ENCODE results near the gene BOK.
"Not testable (repeated sequence)": the region's sequence is repeated elsewhere in the genome, so short reads cannot be mapped to it uniquely, and the experiment has no call there.

Gene BOK

DNA sequence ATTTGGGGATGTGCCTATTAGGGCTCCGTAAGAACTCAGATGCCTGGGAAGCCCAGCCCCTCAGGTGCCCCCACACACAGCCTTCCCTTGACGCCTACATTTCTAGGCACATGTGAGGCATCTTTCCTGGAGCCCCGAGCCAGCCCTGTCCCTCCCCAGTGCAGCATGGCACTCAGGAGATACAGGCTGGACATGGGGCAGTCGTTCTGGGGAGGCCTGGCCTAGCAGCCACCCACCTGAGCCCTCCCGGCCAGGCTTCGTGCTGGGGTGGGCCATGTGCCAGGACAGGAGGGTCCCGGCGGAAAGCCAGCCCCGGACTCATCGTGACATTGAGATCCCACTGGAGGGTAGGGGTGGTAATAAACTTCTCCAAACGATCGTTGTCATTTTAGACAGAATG lies 15.2 kb downstream of the BOK start:
- DNase-seq (ENCODE audit: low spot score), result no peak

DNA sequence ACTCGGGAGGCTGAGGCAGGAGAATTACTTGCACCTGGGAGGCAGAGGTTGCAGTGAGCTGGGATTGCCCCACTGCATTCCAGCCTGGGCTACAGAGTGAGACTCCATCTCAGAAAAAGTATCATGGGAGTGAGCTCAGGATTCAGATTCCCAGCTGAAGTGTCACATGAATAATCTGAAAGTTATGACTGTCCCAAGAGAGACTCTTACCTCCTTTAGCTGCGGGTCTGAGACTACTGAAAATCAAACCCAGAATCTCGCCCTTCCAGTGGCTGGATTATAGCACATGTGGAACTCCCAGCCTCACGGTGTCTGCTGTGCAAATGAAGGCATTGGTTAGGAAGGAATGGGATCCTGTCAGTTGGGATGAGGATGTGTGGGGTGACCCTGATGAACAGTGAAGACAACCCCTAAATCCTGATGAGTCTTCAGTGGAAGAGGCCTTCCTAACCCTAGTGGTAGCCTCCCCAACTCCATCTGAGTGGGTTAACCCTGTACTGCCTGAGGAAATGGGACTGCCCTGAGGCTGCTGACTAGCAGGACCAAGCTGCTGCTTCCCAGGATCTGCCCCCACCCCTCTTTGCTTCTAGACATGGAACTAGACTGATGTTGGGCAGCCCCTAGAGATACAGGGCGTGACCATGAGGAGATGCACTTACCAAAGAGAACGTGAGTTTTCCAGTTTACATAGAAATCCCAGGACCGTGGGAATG lies 16.5 kb downstream of the BOK start:
- DNase-seq (ENCODE audit: low spot score), result no peak

DNA sequence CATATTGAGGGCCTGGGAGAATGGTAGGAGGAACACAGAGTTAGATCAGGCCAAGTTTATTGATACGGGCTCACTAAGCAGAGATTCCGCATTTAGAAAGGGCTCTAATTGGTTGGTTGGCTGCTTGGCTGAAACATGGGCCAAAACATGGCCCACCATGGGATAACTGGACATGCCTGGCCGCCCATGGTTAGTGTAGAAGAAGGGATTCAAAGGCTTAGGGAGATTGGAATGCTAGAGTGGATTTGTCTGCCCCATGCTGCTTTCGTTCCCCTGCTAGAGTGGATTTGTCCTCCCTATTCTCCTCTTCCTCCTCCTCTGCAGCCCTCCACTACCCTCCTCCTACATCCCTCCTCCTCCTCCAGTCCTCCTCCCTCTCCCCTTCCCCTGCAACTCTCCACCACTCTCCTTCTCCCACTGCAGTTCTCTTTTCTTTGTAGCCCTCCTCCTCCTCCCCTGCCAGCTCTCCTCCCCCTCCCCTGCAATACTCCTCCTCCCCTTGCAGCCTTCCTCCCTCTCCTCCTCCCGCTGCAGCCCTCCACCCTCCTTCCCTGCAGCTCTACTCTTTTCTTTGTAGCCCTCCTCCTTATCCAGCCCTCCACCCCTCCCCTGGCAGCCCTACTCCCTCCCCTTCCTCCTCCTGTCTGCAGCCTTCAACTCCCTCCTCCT lies 17.2 kb downstream of the BOK start:
- no peak for DNase-seq (ENCODE audit: low spot score)

DNA sequence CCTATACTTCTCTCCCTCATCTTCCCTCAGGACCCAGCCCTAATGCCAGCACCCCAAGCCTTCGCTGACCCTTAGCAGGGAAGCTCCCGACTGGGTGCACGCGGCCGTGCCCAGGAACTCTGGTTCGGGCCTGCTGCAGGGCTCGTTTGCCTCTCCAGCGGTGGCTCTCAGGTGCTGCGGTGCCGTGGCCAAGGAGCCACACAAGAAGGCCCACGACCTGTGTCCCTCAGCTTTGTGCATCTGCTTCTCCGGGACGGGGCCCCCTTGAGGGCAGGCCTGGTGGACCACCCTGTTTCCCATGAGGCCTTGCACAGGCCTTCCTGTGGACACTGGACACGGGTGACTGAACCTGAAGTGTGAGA lies 17.7 kb downstream of the BOK start:
- DNase-seq (ENCODE audit: low spot score), result no peak

DNA sequence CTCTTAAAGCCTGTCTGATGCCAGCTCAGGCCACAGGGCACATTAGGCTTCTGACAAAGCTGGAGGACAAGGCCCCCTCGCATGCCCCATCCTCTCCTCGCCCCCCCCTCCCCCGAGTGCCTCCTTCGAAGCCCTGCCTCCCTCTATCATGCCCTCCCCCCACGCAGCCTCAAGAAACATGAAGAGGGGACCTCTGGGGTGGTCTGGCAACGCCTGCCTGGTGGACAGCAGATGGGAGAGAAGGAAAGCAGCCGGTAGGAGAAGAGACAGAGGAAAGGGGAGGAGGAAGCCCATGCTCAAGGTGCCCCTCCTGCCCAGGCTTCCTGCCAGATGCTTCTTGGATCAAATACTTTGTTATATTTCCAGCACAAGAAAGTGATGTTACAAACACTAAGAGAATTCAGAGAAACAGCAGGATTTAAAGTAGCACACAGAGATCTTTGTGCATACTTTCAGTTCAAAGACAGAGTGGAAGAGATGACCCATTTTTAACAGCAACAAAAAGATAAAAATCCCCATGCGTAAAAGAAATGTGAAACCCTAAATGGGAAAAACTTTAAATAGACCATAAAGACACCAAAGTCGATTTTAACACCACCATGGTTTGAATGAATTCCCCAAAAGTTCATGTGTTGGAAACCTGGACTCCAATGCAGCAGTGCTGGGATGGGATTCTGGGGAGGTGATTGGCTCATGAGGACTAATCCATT lies 19.0 kb downstream of the BOK start:
- peak; percentile 57 for DNase-seq (ENCODE audit: low spot score)

DNA sequence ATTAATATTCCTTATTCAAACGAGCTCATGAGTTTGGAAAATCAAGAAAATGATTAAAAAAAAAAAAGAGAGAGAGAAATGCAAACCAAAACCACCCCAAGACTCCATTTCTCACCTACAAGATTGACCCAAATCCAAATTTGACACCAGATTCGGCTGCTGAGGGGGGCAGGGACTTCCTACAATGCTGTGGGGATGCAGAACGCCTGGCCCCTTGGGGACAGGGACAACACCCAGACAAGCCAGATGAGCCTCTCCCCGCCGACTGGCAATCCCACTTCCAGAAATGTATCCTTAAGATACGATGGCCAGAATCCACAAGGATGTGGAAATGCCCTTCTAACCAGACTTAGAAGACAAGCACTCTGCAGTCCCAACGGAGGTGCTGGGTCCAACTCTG lies 20.7 kb downstream of the BOK start:
- DNase-seq (ENCODE audit: low spot score), result no peak

DNA sequence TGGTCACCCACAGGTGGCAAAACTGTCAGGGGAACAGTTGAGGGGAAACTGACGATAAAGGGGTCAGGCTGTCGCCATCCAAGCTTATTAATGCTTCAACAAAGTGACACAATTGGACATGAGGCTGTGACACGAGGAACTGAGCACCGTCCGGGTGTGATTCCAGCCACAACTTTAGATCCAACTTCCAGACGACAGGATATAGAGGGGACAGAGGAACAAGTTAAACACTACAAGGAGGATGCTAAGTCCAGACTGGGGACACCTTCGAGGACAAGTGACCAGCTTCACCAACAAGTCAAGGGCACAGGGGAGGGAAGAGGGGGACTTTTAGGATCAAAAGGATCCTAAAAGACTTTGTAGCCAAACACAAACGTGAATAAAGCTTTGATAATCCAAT lies 23.8 kb downstream of the BOK start:
- no peak for DNase-seq (ENCODE audit: low spot score)

DNA sequence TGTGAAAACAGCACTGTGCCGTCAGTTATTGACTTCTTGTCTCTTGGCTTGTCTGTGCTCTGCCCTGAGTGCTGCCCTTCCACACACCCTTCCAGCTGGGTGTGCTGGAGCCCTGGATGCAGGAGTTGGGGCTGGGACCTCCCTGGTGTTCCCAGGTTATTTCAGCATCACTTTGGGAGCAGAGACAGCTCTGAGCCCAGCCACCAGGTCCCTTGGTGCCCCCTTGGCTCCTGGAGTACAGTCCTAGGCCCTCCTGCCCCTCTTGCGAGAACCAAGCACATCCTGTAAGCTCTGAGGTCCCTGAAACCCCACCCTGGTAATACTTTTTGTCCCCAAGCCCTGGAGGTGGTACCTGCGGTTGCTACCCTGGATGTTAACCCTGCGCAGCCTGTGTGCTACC lies 24.3 kb downstream of the BOK start:
- no peak for DNase-seq (ENCODE audit: low spot score)

DNA sequence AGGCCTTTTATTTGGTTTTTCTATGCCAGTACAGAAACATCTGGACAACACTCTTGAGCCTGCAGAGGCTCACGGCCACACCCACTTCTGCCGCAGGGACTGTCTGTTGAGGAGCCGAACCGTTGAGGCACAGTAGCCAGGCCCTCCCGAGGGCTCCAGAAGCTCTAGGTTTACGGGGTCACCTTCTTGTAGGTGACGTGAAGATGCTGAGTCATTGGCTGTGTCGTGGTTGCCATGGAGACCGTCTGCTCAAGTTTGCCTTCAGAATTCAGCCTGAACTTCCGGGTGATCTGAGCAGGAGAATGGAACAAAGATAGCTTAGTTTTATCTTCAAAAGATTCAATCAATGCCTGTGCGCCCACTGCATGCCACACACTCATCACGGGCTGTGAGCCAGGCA lies 25.9 kb downstream of the BOK start:
- no peak for DNase-seq (ENCODE audit: low spot score)

DNA sequence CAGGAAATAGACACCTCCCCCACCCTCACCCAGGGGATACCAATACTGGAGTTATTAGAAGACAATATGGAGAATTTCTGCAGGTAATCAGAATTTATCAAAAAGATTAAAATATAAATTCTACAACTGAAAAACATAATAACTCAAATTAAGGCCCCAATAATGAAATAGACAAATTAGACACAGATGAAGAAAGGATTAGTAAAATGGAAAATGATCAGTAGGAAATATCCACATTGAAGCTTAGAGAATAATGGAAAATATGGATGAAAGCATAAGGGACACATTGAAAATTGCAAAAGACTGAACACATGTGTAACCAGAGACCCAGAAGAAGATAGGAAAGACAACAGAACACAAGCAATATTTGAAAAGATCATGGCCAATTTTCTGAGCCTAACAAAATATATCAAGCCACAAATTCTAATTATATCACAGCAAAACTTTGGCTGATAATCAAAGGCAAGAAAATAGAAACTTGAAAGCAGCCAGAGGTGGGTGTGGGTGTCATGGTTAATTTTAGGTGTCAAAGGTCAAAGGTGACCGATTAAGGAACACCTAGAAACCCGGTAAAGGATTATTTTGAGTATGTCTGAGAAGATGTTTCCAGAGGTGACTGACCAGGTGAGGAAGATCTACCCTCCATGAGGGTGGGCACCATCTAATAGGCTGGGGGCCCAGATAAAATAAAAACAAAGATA lies 28.2 kb downstream of the BOK start:
- no peak for DNase-seq (ENCODE audit: low spot score)

DNA sequence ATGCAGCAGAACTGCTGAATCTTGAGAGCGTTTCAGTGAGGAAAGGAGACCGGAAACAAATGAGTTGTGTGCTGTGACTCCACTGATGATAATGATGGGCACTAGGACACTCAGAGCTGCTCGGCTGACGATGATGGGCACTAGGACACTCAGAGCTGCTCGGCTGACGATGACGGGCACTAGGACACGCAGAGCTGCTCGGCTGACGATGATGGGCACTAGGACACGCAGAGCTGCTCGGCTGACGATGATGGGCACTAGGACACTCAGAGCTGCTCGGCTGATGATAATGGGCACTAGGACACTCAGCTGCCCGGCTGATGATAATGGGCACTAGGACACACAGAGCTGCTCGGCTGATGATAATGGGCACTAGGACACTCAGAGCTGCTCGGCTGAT lies 31.3 kb downstream of the BOK start:
- not testable (repeated sequence) for DNase-seq (ENCODE audit: low spot score)

DNA sequence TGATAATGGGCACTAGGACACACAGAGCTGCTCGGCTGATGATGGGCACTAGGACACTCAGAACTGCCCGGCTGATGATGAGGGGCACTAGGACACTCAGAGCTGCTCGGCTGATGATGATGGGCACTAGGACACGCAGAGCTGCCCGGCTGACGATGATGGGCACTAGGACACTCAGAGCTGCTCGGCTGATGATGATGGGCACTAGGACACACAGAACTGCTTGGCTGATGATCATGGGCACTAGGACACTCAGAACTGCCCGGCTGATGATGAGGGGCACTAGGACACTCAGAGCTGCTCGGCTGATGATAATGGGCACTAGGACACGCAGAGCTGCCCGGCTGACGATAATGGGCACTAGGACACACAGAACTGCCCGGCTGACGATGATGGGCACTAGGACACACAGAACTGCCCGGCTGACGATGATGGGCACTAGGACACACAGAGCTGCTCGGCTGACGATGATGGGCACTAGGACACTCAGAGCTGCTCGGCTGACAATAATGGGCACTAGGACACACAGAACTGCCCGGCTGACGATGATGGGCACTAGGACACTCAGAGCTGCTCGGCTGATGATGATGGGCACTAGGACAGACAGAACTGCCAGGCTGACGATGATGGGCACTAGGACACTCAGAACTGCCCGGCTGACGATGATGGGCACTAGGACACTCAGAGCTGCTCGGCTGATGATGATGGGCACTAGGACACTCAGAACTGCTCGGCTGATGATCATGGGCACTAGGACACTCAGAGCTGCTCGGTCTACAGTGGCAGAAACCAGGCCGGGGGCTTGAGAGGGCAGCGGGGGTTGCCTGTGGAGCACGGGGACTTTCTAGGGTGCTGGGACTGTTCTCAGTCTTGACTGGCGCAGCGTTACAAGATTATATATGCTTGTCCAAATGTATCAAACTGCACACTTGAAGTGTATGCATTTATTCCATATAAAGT lies 32.2 kb downstream of the BOK start:
- DNase-seq (ENCODE audit: low spot score), result not testable (repeated sequence)

DNA sequence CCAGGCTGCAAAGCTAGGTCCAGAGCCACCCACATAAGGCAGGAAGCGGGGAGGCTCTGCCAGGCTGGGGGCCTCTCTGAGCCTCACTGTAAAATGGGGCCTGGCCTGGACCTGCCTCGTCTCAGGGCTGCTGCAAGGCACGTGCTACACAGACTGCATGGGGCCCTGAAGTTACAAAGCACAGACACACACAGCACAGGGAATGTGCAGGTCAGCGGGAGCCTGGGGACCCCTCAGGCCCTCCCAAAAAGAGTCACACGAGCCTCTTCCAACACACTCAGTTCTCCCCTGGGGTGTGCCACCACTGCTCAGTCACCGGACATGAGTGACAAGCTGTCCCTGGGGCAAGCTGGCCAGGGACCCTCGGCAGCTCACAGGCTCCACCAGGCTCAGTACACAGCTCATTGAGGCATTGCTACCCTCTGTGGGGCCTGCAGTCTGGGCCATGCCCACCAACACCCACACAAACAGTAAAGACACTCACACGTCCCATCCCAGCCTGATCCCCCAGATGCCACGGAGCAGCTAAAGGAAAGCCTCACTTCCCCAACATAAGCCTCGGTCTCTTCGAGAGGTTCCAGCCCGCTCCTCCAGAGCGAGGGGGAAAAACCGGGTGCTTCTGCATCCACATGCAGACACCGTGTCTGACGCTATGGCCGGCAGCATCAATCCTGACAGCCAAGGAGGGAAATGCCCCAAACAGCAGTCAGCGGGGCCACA lies 33.7 kb downstream of the BOK start:
- DNase-seq (ENCODE audit: low spot score), result no peak

DNA sequence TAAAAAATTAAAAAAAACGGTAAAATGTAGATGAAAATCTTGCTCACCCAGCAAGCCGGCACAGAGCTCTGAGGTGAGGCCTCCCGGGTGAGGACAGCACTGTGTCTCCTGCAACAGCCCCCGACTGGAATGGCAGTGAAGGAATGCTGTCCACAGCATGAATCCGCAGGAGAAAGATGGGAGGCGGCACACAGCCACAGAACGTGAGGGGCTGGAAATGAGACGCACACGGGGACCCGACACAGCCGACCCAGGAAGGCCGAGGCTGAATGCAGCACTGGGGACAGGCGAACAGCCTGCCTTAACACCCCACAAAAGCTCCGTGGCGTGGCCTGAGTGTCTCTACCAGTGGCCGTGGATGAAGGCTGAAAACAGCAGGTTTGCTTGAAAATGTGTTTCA lies 34.7 kb downstream of the BOK start:
- DNase-seq (ENCODE audit: low spot score), result no peak

DNA sequence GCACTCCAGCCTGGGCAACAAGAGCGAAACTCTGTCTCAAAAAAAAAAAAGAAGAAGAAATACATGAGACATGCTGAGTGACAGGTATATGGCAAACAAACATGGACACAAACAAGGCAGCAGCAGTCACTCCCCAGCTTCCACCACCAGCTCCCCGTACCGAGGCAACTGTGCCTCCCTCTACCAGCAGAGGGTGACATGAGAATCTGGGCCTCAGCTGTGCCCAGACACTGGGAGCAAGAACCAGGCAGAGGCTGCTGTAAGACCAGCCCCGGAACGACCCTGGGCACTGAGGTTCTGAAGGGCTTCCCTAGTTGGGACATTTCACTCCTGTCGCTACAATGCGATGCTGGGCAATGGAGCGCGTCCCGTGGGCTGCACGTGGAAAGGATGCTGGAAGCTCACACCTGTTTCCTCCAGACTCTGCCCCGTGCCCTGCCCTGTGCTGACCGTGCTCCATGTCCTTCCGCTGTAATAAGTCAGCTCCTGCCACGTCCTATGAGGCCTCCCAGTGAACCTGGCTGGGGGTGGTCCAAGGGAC lies 37.1 kb downstream of the BOK start:
- no peak for DNase-seq (ENCODE audit: low spot score)

DNA sequence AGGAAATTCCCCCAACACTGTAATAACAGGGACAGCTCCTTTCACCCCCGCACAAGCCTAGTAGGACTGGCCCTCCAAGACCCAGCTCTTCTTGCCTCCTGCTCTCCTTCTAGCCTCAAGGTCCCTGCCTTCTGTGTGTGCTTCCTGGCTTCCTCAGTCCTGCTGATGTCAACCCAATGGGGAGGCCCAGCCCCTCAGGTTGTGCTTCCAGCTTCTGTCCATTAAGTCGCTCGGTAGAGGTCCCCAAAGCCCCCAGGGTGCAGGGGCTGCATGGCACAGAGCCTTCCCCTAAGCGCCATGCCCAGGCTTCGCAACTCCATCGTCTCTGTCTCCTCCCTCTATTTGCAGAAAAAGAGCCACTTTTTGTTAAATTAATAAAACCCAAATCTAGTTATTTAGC lies 39.0 kb downstream of the BOK start:
- DNase-seq (ENCODE audit: low spot score), result no peak

DNA sequence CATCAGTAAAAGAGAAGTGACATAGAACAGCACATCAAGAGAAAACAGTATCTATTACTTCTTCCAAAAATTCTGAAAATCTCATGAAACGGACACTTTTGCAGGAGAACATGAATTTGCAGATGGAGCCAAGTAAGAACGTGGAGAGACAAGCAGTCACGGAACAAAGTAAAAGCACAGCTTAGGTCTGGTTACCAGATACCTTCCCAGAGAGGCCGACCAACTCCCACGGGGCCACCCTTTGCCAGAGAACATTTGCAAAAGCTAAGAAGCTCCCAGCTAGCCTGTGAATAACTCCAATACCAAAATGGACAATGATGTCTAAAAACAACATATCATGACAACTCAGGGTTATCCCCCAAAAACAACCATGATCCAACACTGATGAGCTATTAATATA lies 39.5 kb downstream of the BOK start:
- DNase-seq (ENCODE audit: low spot score), result no peak

DNA sequence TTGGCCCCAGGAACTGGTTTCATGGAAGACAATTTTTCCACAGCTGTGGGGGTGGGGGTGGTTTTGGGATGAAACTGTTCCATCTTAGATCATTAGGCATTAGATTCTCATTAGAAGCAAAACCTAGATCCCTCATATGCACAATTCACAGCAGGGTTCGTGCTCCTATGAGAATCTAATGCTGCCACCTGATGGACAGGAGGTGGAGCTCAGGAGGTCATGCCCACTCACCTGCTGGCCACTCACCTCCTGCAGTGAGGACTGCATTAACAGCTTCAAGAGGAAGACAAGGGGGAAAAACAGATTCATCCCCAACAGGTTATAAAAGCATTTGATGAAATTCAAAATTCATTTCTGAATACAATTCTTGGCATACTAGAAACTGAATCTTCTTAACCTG lies 39.9 kb downstream of the BOK start:
- no peak for DNase-seq (ENCODE audit: low spot score)

DNA sequence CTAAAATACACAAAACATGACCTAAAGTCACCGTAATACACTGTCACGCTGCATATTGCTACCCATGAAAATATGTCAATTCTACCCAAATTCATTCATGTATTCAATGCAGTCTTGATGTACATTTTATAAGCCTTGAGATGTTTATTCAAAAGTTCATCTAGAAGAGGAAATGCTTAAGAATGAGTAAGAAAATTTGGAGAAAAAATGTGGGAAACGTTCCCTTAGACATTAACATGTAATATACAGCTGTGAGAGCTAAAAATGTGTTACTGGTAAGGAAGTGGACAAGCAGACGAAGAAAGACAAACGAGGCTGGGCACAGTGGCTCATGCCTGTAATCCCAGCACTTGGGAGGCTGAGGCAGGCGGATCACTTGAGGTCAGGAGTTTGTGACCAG lies 41.1 kb downstream of the BOK start:
- no peak for DNase-seq (ENCODE audit: low spot score)

DNA sequence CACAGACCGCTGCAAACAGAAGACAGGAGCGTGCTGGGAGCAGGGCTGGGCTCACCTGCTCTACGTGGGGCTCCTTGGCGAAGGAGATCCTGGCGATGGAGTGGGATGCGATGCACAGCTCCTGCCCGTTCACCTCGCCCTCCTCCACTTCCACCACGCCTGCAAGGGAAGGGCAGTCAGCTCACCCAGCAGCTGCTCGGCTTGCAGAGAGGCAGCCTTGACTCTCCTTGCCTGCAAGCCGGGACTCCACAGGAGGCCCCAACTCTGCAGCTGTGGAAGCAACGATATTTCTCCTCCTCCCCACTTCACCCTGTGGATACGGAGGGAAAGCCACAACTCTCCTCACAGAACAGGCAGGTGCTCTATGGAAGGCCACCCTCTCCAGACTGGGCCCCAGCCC lies 43.3 kb downstream of the BOK start:
- no peak for DNase-seq (ENCODE audit: low spot score)

DNA sequence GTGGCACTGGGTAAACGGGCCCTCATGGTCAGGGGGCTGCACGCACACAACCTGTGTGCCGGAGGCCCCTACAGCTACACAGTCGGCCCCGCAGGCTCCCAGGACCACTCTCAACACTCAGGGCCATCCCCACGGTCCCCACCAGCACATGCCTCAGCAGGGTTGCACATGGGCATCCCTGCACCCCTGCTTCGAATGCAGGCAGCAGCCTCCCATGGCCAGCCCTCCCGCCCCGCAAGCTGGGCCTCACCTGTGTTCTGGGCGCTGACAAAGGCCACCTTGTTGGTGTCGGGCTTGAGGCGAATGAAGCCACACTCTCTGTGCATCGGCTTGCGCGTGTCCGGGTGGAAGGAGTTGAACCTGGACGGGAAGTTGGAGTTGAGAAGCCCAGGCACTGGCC lies 44.2 kb downstream of the BOK start:
- DNase-seq (ENCODE audit: low spot score), result no peak
